ENCODE results near the gene VPS13C.

DNA sequence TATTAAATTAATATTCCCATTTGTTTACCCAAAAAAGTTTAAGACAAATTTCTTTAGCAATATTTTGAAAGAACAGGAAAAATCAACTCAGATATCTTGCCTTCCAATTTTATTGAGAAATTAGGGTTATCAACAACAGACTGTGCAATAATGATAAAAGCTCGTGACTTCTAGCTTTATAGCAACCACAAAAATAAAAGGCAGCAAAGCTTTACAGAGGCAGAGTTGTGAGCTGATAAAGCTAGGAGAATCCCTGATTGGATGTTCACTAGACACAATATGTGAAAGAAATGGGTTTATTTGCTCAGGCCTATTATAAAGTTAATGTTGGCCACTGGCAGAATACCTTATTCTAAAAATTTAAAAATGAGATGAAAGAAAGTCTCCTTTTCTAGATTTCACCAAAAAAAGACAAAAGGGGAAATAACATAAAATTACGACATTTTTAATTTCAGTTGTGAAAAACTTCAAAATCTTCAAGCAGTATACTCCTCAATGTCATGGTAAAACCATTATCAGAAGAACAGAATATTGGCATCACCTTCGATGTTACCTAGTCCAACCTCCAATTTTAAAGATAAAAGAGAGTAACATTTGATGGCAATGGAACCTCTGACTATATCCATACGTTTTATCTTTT, 2.8 kb downstream of the VPS13C start:
- TF ChIP-seq SUZ12 (IDR thresholded peaks at IDR 0.05; ENCODE audit: extremely low read depth, insufficient read depth, insufficient read length) (no peak), YY1 (IDR thresholded peaks at IDR 0.05; ENCODE audit: insufficient read depth, insufficient read length) (no peak), ZNF274 (IDR thresholded peaks at IDR 0.05; ENCODE audit: low read depth, low read length) (no peak)

Data from NT2/D1 (cell line).